Activated CD8-positive, alpha-beta memory T cell treated with anti-CD3 and anti-CD28 coated beads, Interleukin-2, amount 50 U/mL, for 24 hours (primary cell): Measurements from ENCODE around the gene CABP1.
"Not testable (repeated sequence)": the region's sequence is repeated elsewhere in the genome, so short reads cannot be mapped to it uniquely, and the experiment has no call there.

Source experiments
- DNase-seq: peaks from one replicate; pipeline ENCODE4 v3.0.0-alpha.2; 2020; ENCODE audit errors: extremely low read depth

CABP1 gene

GRCh38 chr12:120639771-120640721, at the start of gene CABP1:
Gene CABP1 (plus strand): TSS chr12:120640626. CDS start chr12:120640686, 60 bp downstream.
- peak; percentile 34 for DNase-seq

- DNase-seq, result no peak
Measured at GRCh38 chr12:120590741-120591407, 49.6 kb upstream of the CABP1 start.

GRCh38 chr12:120592121-120593049, 48.0 kb upstream of the CABP1 start:
- no peak for DNase-seq

GRCh38 chr12:120596901-120597300, 43.5 kb upstream of the CABP1 start:
- no peak for DNase-seq

GRCh38 chr12:120597861-120598260, 42.6 kb upstream of the CABP1 start:
- no peak for DNase-seq

GRCh38 chr12:120598674-120599463, 41.6 kb upstream of the CABP1 start:
- no peak for DNase-seq

- no peak for DNase-seq
Measured at GRCh38 chr12:120599672-120600552, 40.5 kb upstream of the CABP1 start.

GRCh38 chr12:120602416-120602815, 38.0 kb upstream of the CABP1 start:
- not testable (repeated sequence) for DNase-seq

- DNase-seq, result no peak
Measured at GRCh38 chr12:120610560-120610959, 29.9 kb upstream of the CABP1 start.

GRCh38 chr12:120611534-120611933, 28.9 kb upstream of the CABP1 start:
- DNase-seq, result not testable (repeated sequence)

GRCh38 chr12:120614848-120615247, 25.6 kb upstream of the CABP1 start:
- DNase-seq, result no peak

GRCh38 chr12:120617193-120617592, 23.2 kb upstream of the CABP1 start:
- not testable (repeated sequence) for DNase-seq

- not testable (repeated sequence) for DNase-seq
Measured at GRCh38 chr12:120617767-120618166, 22.7 kb upstream of the CABP1 start.

- no peak for DNase-seq
Measured at GRCh38 chr12:120618954-120619615, 21.3 kb upstream of the CABP1 start.

- no peak for DNase-seq
Measured at GRCh38 chr12:120620624-120621023, 19.8 kb upstream of the CABP1 start.

GRCh38 chr12:120625557-120626419, 14.6 kb upstream of the CABP1 start:
- no peak for DNase-seq

- no peak for DNase-seq
Measured at GRCh38 chr12:120628919-120629318, 11.5 kb upstream of the CABP1 start.
